ENCODE results near the gene ITGA8.

GRCh38 chr10:15526754-15527153, 193.0 kb downstream of the ITGA8 start:
- TF ChIP-seq GMEB2 (CRISPR knock-in tag; IDR thresholded peaks at IDR 0.05; ENCODE audit: low read depth) (no peak), EP300 (IDR thresholded peaks at IDR 0.05; ENCODE audit: low read depth in 2 of 2, low read length in 2 of 2) (no peak), EP300 (CRISPR knock-in tag; IDR thresholded peaks at IDR 0.05; ENCODE audit: borderline replicate concordance) (no peak), CTCF (CRISPR knock-in tag; IDR thresholded peaks at IDR 0.05) (no peak), YY1 (IDR thresholded peaks at IDR 0.05; ENCODE audit: insufficient read depth, insufficient replicate concordance, low read depth, low read length) (no peak), ZNF512 (CRISPR knock-in tag; IDR thresholded peaks at IDR 0.05) (no peak), ZNF574 (CRISPR knock-in tag; IDR thresholded peaks at IDR 0.05) (no peak), POLR2AphosphoS5 (IDR thresholded peaks at IDR 0.05; ENCODE audit: low read depth, low read length) (no peak), CCAR2 (optimal IDR thresholded peaks at IDR 0.05; ENCODE audit: low read depth, low read length) (no peak), MXD1 (CRISPR knock-in tag; IDR thresholded peaks at IDR 0.05) (no peak)

All from HepG2 (cell line).